Small intestine (tissue), 7 donors: ENCODE data around the gene PLCB4. TPM values are rescaled to one million over a fixed set of nuclear protein-coding genes. Genes with fewer than 3 reads are reported as not detected.

Source experiments
- DNase-seq, 2 donors: peaks; one replicate each; pipeline versions ENCODE4 v3.0.0 to v3.0.0-alpha.2; 2013
- FAIRE-seq: peaks from 2 replicates; lab custom pipeline; 2012; peaks lifted over from hg19 to GRCh38; lab: Jason Lieb, UNC
- H3K27ac ChIP-seq, 3 donors: one replicate each; pipeline ENCODE4 v1.5.1; 2013; ENCODE audit warnings: low read length in 2 of 3, mild to moderate bottlenecking in 2 of 3, control low read depth in 1 of 3, inconsistent platforms in 1 of 3, low read depth in 1 of 3, moderate library complexity in 1 of 3
- H3K27me3 ChIP-seq, 3 donors: one replicate each; pipeline ENCODE4 v1.6.1; 2013; ENCODE audit warnings: low read length in 3 of 3, inconsistent platforms in 1 of 3; ENCODE audit not compliant: control insufficient read depth in 3 of 3, insufficient read depth in 3 of 3
- H3K36me3 ChIP-seq, 3 donors: one replicate each; pipeline ENCODE4 v1.6.1; 2013; ENCODE audit warnings: low read length in 3 of 3, inconsistent platforms in 1 of 3, low read depth in 1 of 3, mild to moderate bottlenecking in 1 of 3, moderate library complexity in 1 of 3; ENCODE audit not compliant: control insufficient read depth in 3 of 3, insufficient read depth in 2 of 3
- H3K4me1 ChIP-seq, 3 donors: one replicate each; pipeline ENCODE4 v1.6.1; 2013; ENCODE audit warnings: low read length in 2 of 3, inconsistent platforms in 1 of 3, low read depth in 1 of 3, mild to moderate bottlenecking in 1 of 3, moderate library complexity in 1 of 3; ENCODE audit not compliant: control insufficient read depth in 3 of 3, insufficient read depth in 2 of 3
- H3K4me3 ChIP-seq, 3 donors: one replicate each; pipeline ENCODE4 v1.5.1; 2013; ENCODE audit warnings: low read length in 3 of 3, control low read depth in 1 of 3, inconsistent platforms in 1 of 3, low read depth in 1 of 3, mild to moderate bottlenecking in 1 of 3, moderate library complexity in 1 of 3
- H3K9me3 ChIP-seq, 2 donors: one replicate each; pipeline ENCODE4 v1.6.1; 2013; ENCODE audit warnings: low read depth in 1 of 2, low read length in 1 of 2; ENCODE audit not compliant: control insufficient read depth in 2 of 2, insufficient read depth in 1 of 2
- WGBS, 3 donors: extraction: QIAGEN DNeasy Blood & Tissue Kit; methylation state at CpG; one replicate each; pipeline ENCODE4 v1.1.7; 2013; 5-methylcytosine and 5-hydroxymethylcytosine counted together
- polyA plus RNA-seq, 4 donors: library from polyadenylated mRNA; stranded (reverse) in 3 of 4; unstranded in 1 of 4; fragments of 200-250 nt in 3 of 4; fragments of 120-200 nt in 1 of 4; gene quantifications; one replicate each; pipeline versions ENCODE4 v1.2.1 to v1.2.3, GENCODE V29; 2013
- donor health status: healthy with polysubstance abuse.
- donor health status: control.
- donor health status: control.
- donor health status: Bipolar disorder and iron deficiency.
- donor health status: healthy.

Gene PLCB4
- polyA plus RNA-seq, 4 donors = under 0.01 to 14.4 (median 3.4) TPM

DNA sequence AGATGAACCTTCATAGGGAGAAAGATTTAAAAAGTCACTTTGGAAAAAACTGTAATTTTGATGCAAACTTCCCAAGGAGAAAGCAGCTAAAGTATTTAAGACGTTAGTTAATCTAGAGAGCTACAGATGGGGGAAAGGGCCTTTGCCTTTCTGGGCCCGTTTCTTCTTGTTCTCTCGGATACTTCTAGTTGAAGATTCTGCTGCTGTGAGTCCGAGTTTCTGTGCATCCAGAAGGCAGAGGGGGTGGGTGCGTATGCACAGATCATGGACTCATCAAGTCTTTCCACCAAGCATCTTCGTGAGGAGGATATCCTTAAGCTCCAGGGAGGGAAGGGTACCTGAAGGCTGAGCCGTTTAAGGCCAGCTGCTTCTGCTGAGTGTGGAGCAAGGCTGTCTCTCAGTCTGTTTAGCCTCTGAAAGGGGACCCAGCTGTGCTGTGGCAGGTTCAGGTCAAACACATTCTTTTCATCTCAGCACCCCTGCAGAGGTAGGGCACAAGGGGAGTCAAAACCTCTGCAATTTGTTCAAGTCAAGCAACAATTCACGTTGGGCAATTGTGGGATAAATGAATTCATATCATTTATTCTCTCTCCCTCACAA is 449.8 kb downstream of the PLCB4 start:
- Histone ChIP-seq H3K36me3 (no peaks in the 10 kb centered on the region), H3K9me3 (no peaks in the 10 kb centered on the region), H3K4me3 (no peak overlapping the region), H3K27me3 (peaks cover 9 to 62% (median 26%) of the 10 kb centered on the region in 3 donors), H3K4me1 (peaks cover 0 to 6% (median 0%) of the 10 kb centered on the region in 3 donors), H3K27ac (no peak overlapping the region)
- FAIRE-seq (no peak), DNase-seq (no peak)
- WGBS, 3 donors = 25 to 38% (median 35%) methylated on average over 8 of the region's 8 CpGs

DNA sequence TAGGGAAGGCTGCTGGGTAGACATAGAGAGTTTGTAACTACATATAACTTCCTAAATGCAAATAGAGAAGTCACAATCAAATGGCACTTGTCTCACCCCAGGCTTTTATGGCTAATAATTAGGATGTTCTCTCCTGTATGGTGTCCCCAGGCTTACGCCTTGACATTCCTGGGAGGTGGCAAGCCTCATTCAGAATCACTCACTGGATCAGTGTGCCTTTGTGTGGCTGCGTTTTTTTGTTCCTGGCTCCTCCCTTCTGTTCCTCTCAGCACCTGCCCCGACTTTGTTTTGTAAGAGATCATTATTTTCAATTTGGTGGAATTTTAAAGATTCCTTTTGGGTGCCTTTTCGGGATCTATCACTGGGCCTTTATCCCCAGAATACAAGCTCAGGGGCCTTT is 451.2 kb downstream of the PLCB4 start:
- H3K4me3 ChIP-seq = no peak overlapping the region
- H3K27me3 ChIP-seq = peaks cover 9 to 48% (median 21%) of the 10 kb centered on the region in 3 donors
- H3K9me3 ChIP-seq = no peaks in the 10 kb centered on the region
- H3K27ac ChIP-seq = no peak overlapping the region
- no peak for FAIRE-seq
- WGBS, 3 donors = 65 to 70% (median 68%) methylated on average over 4 of the region's 4 CpGs
- DNase-seq = no peak
- peaks cover 0 to 3% (median 0%) of the 10 kb centered on the region in 3 donors for H3K4me1 ChIP-seq
- no peaks in the 10 kb centered on the region for H3K36me3 ChIP-seq

DNA sequence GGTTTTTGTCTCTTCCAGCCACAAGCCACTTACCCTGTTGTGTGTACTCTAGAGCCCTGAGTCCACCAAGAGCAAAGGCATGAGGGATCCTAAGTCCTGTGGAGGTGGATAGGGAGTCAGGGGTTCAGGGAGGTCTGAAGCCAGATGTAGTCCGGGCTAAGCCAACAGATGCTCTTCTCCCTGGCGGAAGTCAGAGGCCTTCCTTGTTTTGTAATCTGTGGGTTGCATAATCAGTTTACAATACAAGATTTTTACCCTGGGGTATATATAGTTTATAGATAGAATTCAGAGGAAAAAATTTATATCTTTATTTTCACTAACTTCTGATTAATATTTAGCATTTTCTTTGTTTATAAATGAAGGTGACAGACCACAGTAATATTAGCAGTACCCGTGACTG is 454.7 kb downstream of the PLCB4 start:
- Histone ChIP-seq H3K27ac (no peak overlapping the region), H3K27me3 (peaks cover 0 to 18% (median 0%) of the 10 kb centered on the region in 3 donors)
- 66 to 67% (median 66%) methylated on average over 3 of the region's 3 CpGs for WGBS, 3 donors

More for the DNA sequence above, 454.7 kb downstream of the PLCB4 start:
- Histone ChIP-seq H3K9me3 (no peaks in the 10 kb centered on the region), H3K4me3 (no peak overlapping the region), H3K4me1 (no peaks in the 10 kb centered on the region), H3K36me3 (no peaks in the 10 kb centered on the region)
- no peak for FAIRE-seq
- DNase-seq = no peak
